CD4-positive, CD25-positive, alpha-beta regulatory T cell (primary cell): Measurements from ENCODE around the gene KIF13A. TPM values are rescaled to one million over a fixed set of nuclear protein-coding genes. Genes with fewer than 3 reads are reported as not detected.
A peak's percentile ranks its signal among the peaks of the same experiment; 100 is the strongest.

Source experiments
- ATAC-seq, 2 donors: fragments of 150-1000 bp; cut with Tn5 transposase; one replicate each; pipeline ENCODE4 v1.10.0; 2021; ENCODE audit warnings: low read depth in 2 of 2, moderate number of reproducible peaks in 2 of 2, moderate library complexity in 1 of 2
- DNase-seq, 3 donors: peaks; one replicate each; pipeline versions ENCODE4 v3.0.0 to v3.0.0-alpha.2; 2012 to 2022; ENCODE audit warnings: mixed read lengths in 1 of 3
- H3K27ac ChIP-seq: one replicate; pipeline ENCODE4 v1.7.0; 2013; ENCODE audit warnings: mild to moderate bottlenecking, low read length; ENCODE audit not compliant: insufficient read depth, poor library complexity, severe bottlenecking
- H3K27me3 ChIP-seq: one replicate; pipeline ENCODE4 v1.7.0; 2013; ENCODE audit warnings: low read length; ENCODE audit not compliant: control insufficient read depth, insufficient read depth
- H3K36me3 ChIP-seq: one replicate; pipeline ENCODE4 v1.7.0; 2013; ENCODE audit warnings: mild to moderate bottlenecking, low read length, moderate library complexity; ENCODE audit not compliant: control insufficient read depth, insufficient read depth
- H3K4me1 ChIP-seq: 2 replicates; pipeline ENCODE4 v1.7.0; 2013; ENCODE audit warnings: mild to moderate bottlenecking, low read length; ENCODE audit not compliant: insufficient read depth, control insufficient read depth, poor library complexity, severe bottlenecking
- H3K4me3 ChIP-seq: one replicate; pipeline ENCODE4 v1.7.0; 2013; ENCODE audit warnings: low read depth, mild to moderate bottlenecking, low read length, moderate library complexity
- H3K9me3 ChIP-seq, 2 experiments: 1 replicate in 1 of 2; 2 replicates in 1 of 2; pipeline ENCODE4 v1.7.0; 2013; ENCODE audit warnings: low read length in 2 of 2, mild to moderate bottlenecking in 1 of 2, moderate library complexity in 1 of 2; ENCODE audit not compliant: control insufficient read depth in 2 of 2
- H3K27ac Mint-ChIP-seq, 3 donors: one replicate each; pipeline ENCODE4 v1.8.0; 2020 to 2022; ENCODE audit warnings: mild to moderate bottlenecking in 3 of 3, mixed read lengths in 3 of 3, moderate library complexity in 2 of 3
- H3K27me3 Mint-ChIP-seq: one replicate; pipeline ENCODE4 v1.8.0; 2022; ENCODE audit warnings: mild to moderate bottlenecking, mixed read lengths
- H3K36me3 Mint-ChIP-seq: one replicate; pipeline ENCODE4 v1.8.0; 2020; ENCODE audit warnings: mixed read lengths
- H3K4me1 Mint-ChIP-seq, 4 donors: one replicate each; pipeline ENCODE4 v1.8.0; 2020 to 2022; ENCODE audit warnings: mixed read lengths in 4 of 4, mild to moderate bottlenecking in 1 of 4
- H3K4me3 Mint-ChIP-seq, 4 donors: one replicate each; pipeline ENCODE4 v1.8.0; 2020 to 2022; ENCODE audit warnings: mild to moderate bottlenecking in 4 of 4, mixed read lengths in 4 of 4, moderate library complexity in 3 of 4
- H3K9me3 Mint-ChIP-seq, 7 donors: one replicate each; pipeline ENCODE4 v1.8.0; 2020 to 2022; ENCODE audit warnings: mixed read lengths in 7 of 7, mild to moderate bottlenecking in 3 of 7, moderate library complexity in 2 of 7
- polyA plus RNA-seq, 4 donors: library from polyadenylated mRNA; unstranded; fragments of 300-500 nt; fragmentation: Illumina TruSeq; gene quantifications; one replicate each; pipeline ENCODE4 v1.2.3, GENCODE V29; 2021
- total RNA-seq: library from RNA; stranded (reverse); gene quantifications from one replicate; pipeline ENCODE4 v1.2.3, GENCODE V29; 2022

The KIF13A gene
- total and polyA plus RNA-seq, 5 donors from 2014 or later: 0.49 TPM; not detected in 4

DNA sequence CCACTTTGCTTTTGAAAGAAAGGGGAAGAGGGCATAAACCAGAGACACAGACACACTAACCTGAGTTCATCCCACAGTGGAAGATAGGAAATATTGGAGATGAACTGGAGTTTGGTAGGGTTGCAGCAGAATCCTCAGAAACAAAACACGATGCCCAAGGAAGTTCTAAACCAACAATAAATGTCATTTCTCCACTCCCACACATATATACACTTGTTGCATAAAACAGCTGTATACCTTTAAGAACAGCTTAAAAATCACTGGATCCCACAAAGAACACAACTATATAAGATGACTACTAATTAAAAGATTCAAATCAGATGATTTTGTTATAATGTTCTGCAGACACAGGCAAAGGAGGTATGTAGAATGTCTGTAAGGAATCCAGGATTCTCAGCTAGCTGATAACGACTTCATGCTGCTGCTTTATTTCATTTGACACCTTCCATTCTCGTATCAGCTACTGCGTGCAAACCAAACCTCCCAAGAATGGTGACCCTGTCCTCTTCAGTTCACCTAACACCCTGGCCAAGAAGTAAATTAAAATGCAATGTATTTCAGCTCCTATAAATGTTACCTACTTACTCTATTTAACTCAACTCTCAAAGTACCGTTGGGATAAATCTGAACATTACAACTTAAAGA, 14.3 kb downstream of the KIF13A start:
- Mint-ChIP-seq H3K36me3 (no peaks in the 10 kb centered on the region), H3K27ac (no peak overlapping the region), H3K27me3 (peaks cover 15% of the 10 kb centered on the region), H3K4me1 (no peaks in the 10 kb centered on the region), H3K9me3 (peaks cover 0 to 2% (median 0%) of the 10 kb centered on the region in 7 donors), H3K4me3 (peak overlapping the region in 1 of 4 donors; percentile 0)
- ATAC-seq (no peak), DNase-seq (no peak)
- H3K4me3 ChIP-seq: no peak overlapping the region
- no peaks in the 10 kb centered on the region for H3K9me3 ChIP-seq
- H3K27ac ChIP-seq: no peak overlapping the region
- H3K36me3 ChIP-seq: no peaks in the 10 kb centered on the region
- H3K27me3 ChIP-seq: peaks cover 2% of the 10 kb centered on the region
- no peaks in the 10 kb centered on the region for H3K4me1 ChIP-seq

DNA sequence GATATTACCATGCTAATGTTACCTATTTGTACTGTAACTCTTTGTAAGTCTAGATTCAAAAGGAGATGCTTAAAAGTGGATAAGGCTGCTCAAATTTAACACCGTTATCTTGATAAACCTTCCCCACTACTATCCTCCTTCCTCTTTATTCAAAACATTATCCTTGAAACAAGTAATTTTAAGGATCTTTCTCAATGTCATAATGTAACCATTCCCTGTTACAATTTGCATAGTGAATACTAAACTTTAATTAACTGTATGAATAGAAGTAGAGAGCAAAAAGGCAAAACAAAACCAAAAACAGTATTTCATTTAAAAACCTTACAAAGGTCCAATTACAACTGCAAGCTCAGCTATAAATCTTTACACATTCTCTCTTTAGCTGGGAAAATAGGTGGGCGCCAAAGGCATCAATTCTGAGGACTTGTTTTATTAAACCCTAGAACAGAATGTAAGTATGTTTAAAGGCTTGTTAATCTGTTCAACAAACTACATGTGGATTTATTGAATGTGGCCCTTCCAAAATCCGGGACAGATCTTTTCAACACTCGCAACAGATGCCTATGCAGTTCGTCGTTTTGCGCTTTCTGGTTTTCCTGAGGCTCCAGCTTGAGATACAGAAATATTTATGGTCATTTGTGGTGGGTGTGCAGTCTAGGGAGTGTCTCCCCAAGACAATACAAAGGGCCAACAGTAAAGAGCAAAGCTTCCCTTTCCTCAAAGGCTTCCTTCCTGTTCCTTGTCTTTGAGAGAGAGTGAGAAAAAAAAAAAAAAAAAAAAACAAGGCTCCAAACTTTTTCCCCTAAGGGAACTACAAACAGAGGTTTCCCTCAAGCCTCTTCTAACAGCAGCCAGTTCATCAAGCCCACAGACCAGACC, 15.1 kb downstream of the KIF13A start:
- H3K9me3 ChIP-seq: no peaks in the 10 kb centered on the region
- no peak for DNase-seq
- Mint-ChIP-seq H3K27me3 (peaks cover 11% of the 10 kb centered on the region), H3K27ac (no peak overlapping the region), H3K4me3 (no peak overlapping the region), H3K4me1 (no peaks in the 10 kb centered on the region), H3K9me3 (peaks cover 0 to 2% (median 0%) of the 10 kb centered on the region in 7 donors), H3K36me3 (no peaks in the 10 kb centered on the region)
- no peak overlapping the region for H3K27ac ChIP-seq
- peaks cover 2% of the 10 kb centered on the region for H3K27me3 ChIP-seq
- no peak for ATAC-seq
- no peaks in the 10 kb centered on the region for H3K4me1 ChIP-seq
- no peak overlapping the region for H3K4me3 ChIP-seq
- H3K36me3 ChIP-seq: no peaks in the 10 kb centered on the region

GRCh38 chr6:17971128-17972073, 16.0 kb downstream of the KIF13A start:
- H3K4me1 Mint-ChIP-seq: no peaks in the 10 kb centered on the region
- no peaks in the 10 kb centered on the region for H3K36me3 ChIP-seq
- H3K9me3 Mint-ChIP-seq: peaks cover 0 to 2% (median 0%) of the 10 kb centered on the region in 7 donors
- no peaks in the 10 kb centered on the region for H3K36me3 Mint-ChIP-seq
- H3K9me3 ChIP-seq: no peaks in the 10 kb centered on the region
- peaks cover 11% of the 10 kb centered on the region for H3K27me3 Mint-ChIP-seq
- DNase-seq (no peak), ATAC-seq (no peak)
- no peak overlapping the region for H3K4me3 ChIP-seq
- no peaks in the 10 kb centered on the region for H3K4me1 ChIP-seq
- H3K27ac ChIP-seq: no peak overlapping the region
- peaks cover 2% of the 10 kb centered on the region for H3K27me3 ChIP-seq
- no peak overlapping the region for H3K4me3 Mint-ChIP-seq
- H3K27ac Mint-ChIP-seq: no peak overlapping the region

GRCh38 chr6:17968876-17969275, 18.6 kb downstream of the KIF13A start:
- ATAC-seq (no peak), DNase-seq (no peak)
- no peaks in the 10 kb centered on the region for H3K9me3 ChIP-seq
- H3K27me3 ChIP-seq: peaks cover 2% of the 10 kb centered on the region
- peaks cover 11% of the 10 kb centered on the region for H3K27me3 Mint-ChIP-seq
- no peak overlapping the region for H3K27ac Mint-ChIP-seq
- H3K9me3 Mint-ChIP-seq: peaks cover 0 to 3% (median 0%) of the 10 kb centered on the region in 7 donors
- H3K4me3 Mint-ChIP-seq: no peak overlapping the region
- H3K27ac ChIP-seq: no peak overlapping the region
- H3K36me3 Mint-ChIP-seq: no peaks in the 10 kb centered on the region
- no peaks in the 10 kb centered on the region for H3K36me3 ChIP-seq
- H3K4me1 Mint-ChIP-seq: no peaks in the 10 kb centered on the region
- no peaks in the 10 kb centered on the region for H3K4me1 ChIP-seq
- no peak overlapping the region for H3K4me3 ChIP-seq

DNA sequence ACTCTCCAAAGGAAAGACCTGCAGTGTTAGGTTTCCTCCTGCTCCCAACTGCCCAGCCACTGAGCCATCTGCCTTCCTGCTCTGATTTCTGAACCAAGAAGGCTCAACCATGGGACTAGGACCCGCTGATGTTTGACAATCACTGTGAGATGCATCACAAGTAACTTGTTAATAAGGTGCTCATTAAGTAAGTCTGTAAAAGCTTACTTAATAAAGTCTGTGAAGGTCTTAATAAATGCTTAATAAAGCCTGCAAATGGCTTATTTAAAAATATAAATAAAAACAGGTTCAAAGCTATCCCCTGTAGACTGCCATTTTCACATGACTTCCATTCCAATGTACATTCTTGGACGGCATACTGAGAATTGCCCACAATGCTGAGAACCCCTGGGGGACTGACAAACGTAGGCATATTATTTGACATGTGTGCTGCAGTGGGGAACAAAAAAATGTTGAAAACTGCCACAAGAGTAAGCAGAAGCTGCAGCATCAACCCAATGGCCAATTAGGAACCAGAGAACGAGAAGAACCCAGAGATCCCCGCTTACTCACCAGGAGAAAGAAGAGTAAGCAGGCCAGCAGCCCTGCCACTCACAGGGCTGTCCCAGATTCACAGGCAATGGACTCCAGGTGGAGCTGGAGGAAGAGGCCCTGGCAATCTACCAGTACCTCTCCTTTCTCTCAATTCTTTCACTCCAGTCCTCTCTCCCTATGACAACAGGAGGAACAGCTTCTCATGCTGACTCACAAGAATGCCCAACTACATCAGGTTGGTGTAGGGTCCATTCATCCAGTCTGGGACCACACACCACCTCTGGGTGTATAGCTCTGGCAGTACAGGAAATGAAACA, 19.5 kb downstream of the KIF13A start:
- Histone ChIP-seq H3K4me1 (no peaks in the 10 kb centered on the region), H3K36me3 (no peaks in the 10 kb centered on the region), H3K4me3 (no peak overlapping the region), H3K27me3 (peaks cover 2% of the 10 kb centered on the region), H3K27ac (no peak overlapping the region), H3K9me3 (no peaks in the 10 kb centered on the region)
- H3K36me3 Mint-ChIP-seq: no peaks in the 10 kb centered on the region
- H3K4me1 Mint-ChIP-seq: no peaks in the 10 kb centered on the region
- no peak overlapping the region for H3K27ac Mint-ChIP-seq
- DNase-seq: no peak
- ATAC-seq: no peak
- H3K4me3 Mint-ChIP-seq: no peak overlapping the region
- peaks cover 11% of the 10 kb centered on the region for H3K27me3 Mint-ChIP-seq
- H3K9me3 Mint-ChIP-seq: peaks cover 0 to 3% (median 0%) of the 10 kb centered on the region in 7 donors

- no peaks in the 10 kb centered on the region for H3K4me1 ChIP-seq
- H3K9me3 Mint-ChIP-seq: peaks cover 0 to 3% (median 0%) of the 10 kb centered on the region in 7 donors
- H3K36me3 ChIP-seq: no peaks in the 10 kb centered on the region
- H3K27me3 Mint-ChIP-seq: peaks cover 10% of the 10 kb centered on the region
- H3K4me1 Mint-ChIP-seq: no peaks in the 10 kb centered on the region
- ATAC-seq (no peak), DNase-seq (no peak)
- H3K36me3 Mint-ChIP-seq: no peaks in the 10 kb centered on the region
- no peak overlapping the region for H3K4me3 ChIP-seq
- peaks cover 2% of the 10 kb centered on the region for H3K27me3 ChIP-seq
- H3K27ac Mint-ChIP-seq: no peak overlapping the region
- no peaks in the 10 kb centered on the region for H3K9me3 ChIP-seq
- no peak overlapping the region for H3K27ac ChIP-seq
- no peak overlapping the region for H3K4me3 Mint-ChIP-seq
Observed at GRCh38 chr6:17966451-17966850, 21.0 kb downstream of the KIF13A start.

DNA sequence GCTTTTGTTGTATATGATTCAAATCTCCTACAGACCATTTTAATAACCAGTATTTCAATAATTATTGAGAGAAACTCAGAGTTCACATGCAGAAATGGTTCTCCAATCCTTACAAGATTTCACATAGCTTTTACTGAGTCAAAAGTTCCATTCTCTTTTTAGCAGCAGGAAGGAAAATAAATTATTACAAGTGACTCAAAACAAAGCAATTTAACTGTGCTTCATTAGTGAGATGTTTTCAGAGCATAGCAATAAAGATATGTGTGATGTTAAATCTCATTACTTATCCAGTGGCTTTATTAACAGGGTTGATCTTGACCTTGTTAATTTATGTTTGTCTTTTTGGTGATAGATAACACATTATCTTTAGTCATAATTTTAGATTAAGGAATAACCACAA, 22.0 kb downstream of the KIF13A start:
- Histone ChIP-seq H3K4me3 (no peak overlapping the region), H3K9me3 (no peaks in the 10 kb centered on the region), H3K4me1 (no peaks in the 10 kb centered on the region), H3K27me3 (no peaks in the 10 kb centered on the region), H3K27ac (no peak overlapping the region), H3K36me3 (no peaks in the 10 kb centered on the region)
- DNase-seq (no peak), ATAC-seq (no peak)
- Mint-ChIP-seq H3K27me3 (peaks cover 7% of the 10 kb centered on the region), H3K9me3 (peaks cover 0 to 3% (median 0%) of the 10 kb centered on the region in 7 donors), H3K4me1 (no peaks in the 10 kb centered on the region), H3K4me3 (no peak overlapping the region), H3K27ac (no peak overlapping the region), H3K36me3 (no peaks in the 10 kb centered on the region)
